GM12878 (cell line): ENCODE data around the gene CHPF2. TPM values are rescaled to one million over a fixed set of nuclear protein-coding genes. Genes with fewer than 3 reads are reported as not detected.

Experiments used
- ATAC-seq: fragments of 200-7000 bp; cut with Tn5 transposase; 3 replicates; pipeline ENCODE4 v1.9.1; 2020; ENCODE audit warnings: mild to moderate bottlenecking, moderate library complexity
- BruUV-seq: library from RNA; stranded (reverse); fragments of 400-500 nt; replicated peaks from 2 replicates; lab custom pipeline; 2021; lab: Mats Ljungman, UMichigan
- CTCF ChIA-PET: fragments of 300-600 bp; sonication (Branson Sonifier 250); formaldehyde crosslinking; extraction: SDS; loops from one replicate; lab custom pipeline; 2021; ENCODE audit warnings: inconsistent platforms; lab: Yijun Ruan, JAX
- POLR2A ChIA-PET: fragments of 350-600 bp; formaldehyde crosslinking; extraction: SDS; loops from one replicate; lab custom pipeline; 2021; ENCODE audit warnings: inconsistent platforms; lab: Charles Lee
- RAD21 ChIA-PET: fragments of 300-600 bp; sonication (Branson Sonifier 250); formaldehyde crosslinking; loops from one replicate; lab custom pipeline; 2023; ENCODE audit warnings: antibody characterized with exemption; ENCODE audit not compliant: unreplicated experiment; lab: Charles Lee
- SMC1A ChIA-PET: fragments of 300-600 bp; sonication (Branson Sonifier 250); formaldehyde crosslinking; loops from one replicate; lab custom pipeline; 2023; ENCODE audit not compliant: unreplicated experiment, uncharacterized antibody; lab: Charles Lee
- DNase-seq: peaks from one replicate; pipeline ENCODE4 v3.0.0-alpha.2; 2011; ENCODE audit warnings: low read depth, low spot score
- FAIRE-seq: peaks from 3 replicates; lab custom pipeline; 2011; peaks lifted over from hg19 to GRCh38; lab: Jason Lieb, UNC
- H2AFZ ChIP-seq: 2 replicates; pipeline ENCODE4 v1.6.0; 2011; ENCODE audit warnings: low read depth, low read length, control low read depth; ENCODE audit not compliant: control insufficient read depth
- H3K27ac ChIP-seq: 2 replicates; pipeline ENCODE4 v1.5.1; 2011; ENCODE audit warnings: control low read depth; ENCODE audit not compliant: control insufficient read depth, insufficient read depth
- H3K27me3 ChIP-seq, 2 experiments: replicated peaks in 1 of 2; 2 replicates each; pipeline versions ENCODE4 v1.6.0 to v1.6.1; 2011; ENCODE audit warnings: low read length in 1 of 2; ENCODE audit not compliant: control insufficient read depth in 2 of 2, insufficient read depth in 2 of 2
- H3K36me3 ChIP-seq, 2 experiments: 2 replicates each; pipeline ENCODE4 v1.5.1; 2011; ENCODE audit warnings: low read length in 1 of 2; ENCODE audit not compliant: control insufficient read depth in 2 of 2, insufficient read depth in 2 of 2
- H3K4me1 ChIP-seq: 2 replicates; pipeline ENCODE4 v1.6.1; 2011; ENCODE audit warnings: mild to moderate bottlenecking, low read length, moderate library complexity, mixed read lengths; ENCODE audit not compliant: control insufficient read depth, insufficient read depth
- H3K4me2 ChIP-seq: 2 replicates; pipeline ENCODE4 v1.6.0; 2011; ENCODE audit warnings: control low read depth; ENCODE audit not compliant: control insufficient read depth, insufficient read depth
- H3K4me3 ChIP-seq: fragments of 200-600 bp; sonication (generic); 2 replicates; pipeline ENCODE4 v1.5.1; 2016
- H3K79me2 ChIP-seq: 2 replicates; pipeline ENCODE4 v1.6.0; 2011; ENCODE audit warnings: low read length; ENCODE audit not compliant: control insufficient read depth, insufficient read depth
- H3K9ac ChIP-seq: 2 replicates; pipeline ENCODE4 v1.8.0; 2011; ENCODE audit warnings: low read length, control low read depth, mixed read lengths; ENCODE audit not compliant: control insufficient read depth, insufficient read depth
- H3K9me3 ChIP-seq: replicated peaks from 3 replicates; pipeline ENCODE4 v1.5.1; 2011; ENCODE audit warnings: mild to moderate bottlenecking, low read length; ENCODE audit not compliant: control insufficient read depth, insufficient read depth
- H4K20me1 ChIP-seq: 2 replicates; pipeline ENCODE4 v1.6.0; 2011; ENCODE audit not compliant: control insufficient read depth, insufficient read depth
- BACH1 ChIP-seq: fragments of 450-650 bp; IDR thresholded peaks from 2 replicates; pipeline ENCODE4 v1.6.1; 2017; ENCODE audit warnings: mild to moderate bottlenecking, borderline replicate concordance
- BHLHE40 ChIP-seq, 2 experiments: fragments of 450-650 bp in 1 of 2; IDR thresholded peaks; 2 replicates each; pipeline ENCODE4 v1.6.1; 2011 to 2017; ENCODE audit warnings: low read depth in 2 of 2, borderline replicate concordance in 1 of 2, improper control_type of control experiment in 1 of 2, low read length in 1 of 2, mild to moderate bottlenecking in 1 of 2
- CREB1 ChIP-seq: IDR thresholded peaks from 2 replicates; pipeline ENCODE4 v1.6.1; 2012; ENCODE audit warnings: low read depth, mild to moderate bottlenecking, inconsistent platforms
- JUNB ChIP-seq: IDR thresholded peaks from 2 replicates; pipeline ENCODE4 v1.6.1; 2016; ENCODE audit warnings: antibody characterized with exemption, mild to moderate bottlenecking
- MXI1 ChIP-seq: fragments of 150-350 bp; IDR thresholded peaks from 2 replicates; pipeline ENCODE4 v1.6.1; 2011; ENCODE audit warnings: low read depth, mild to moderate bottlenecking, inconsistent platforms, low read length, improper control_type of control experiment
- POU2F2 ChIP-seq: IDR thresholded peaks from 3 replicates; pipeline ENCODE4 v1.6.1; 2011; ENCODE audit warnings: low read depth, mild to moderate bottlenecking, low read length, borderline replicate concordance
- SIN3A ChIP-seq: IDR thresholded peaks from 2 replicates; pipeline ENCODE4 v1.6.1; 2012; ENCODE audit warnings: low read depth, low read length, improper control_type of control experiment
- TAF1 ChIP-seq: IDR thresholded peaks from 2 replicates; pipeline ENCODE4 v1.6.1; 2011; ENCODE audit warnings: mild to moderate bottlenecking, low read depth, low read length, borderline replicate concordance
- YY1 ChIP-seq: IDR thresholded peaks from 2 replicates; pipeline ENCODE4 v1.6.1; 2011; ENCODE audit warnings: low read depth, mild to moderate bottlenecking, low read length
- WGBS: methylation state at CpG from one replicate; pipeline ENCODE4 v1.1.6; 2016; ENCODE audit warnings: low lambda C conversion rate; ENCODE audit not compliant: insufficient replicate concordance, insufficient coverage; ENCODE audit errors: missing lambda C conversion rate; 5-methylcytosine and 5-hydroxymethylcytosine counted together
- in situ Hi-C: fragments of 300-500 bp; cut with MboI; formaldehyde crosslinking; loops from 9 replicates; pipeline ENCODE4 v1.14.3; 2018; ENCODE audit warnings: mixed read lengths
- intact Hi-C: fragments of 100-400 bp; cut with micrococcal nuclease; formaldehyde crosslinking; loops from one replicate; pipeline ENCODE4 v1.14.2; 2022; ENCODE audit not compliant: unreplicated experiment
- polyA plus RNA-seq, 11 experiments: library from polyadenylated mRNA; depleted of rRNA in 4 of 11; unstranded in 6 of 11; stranded (reverse) in 5 of 11; fragments of >200 nt; fragmentation: Nextera tagmentation in 4 of 11; fragmentation: Illumina TruSeq in 1 of 11; extraction: Ambion mirVana in 4 of 11; extraction: Trizol in 1 of 11; gene quantifications; 1 replicate in 1 of 11; 2 replicates in 10 of 11; pipeline versions ENCODE4 v1.2.1 to v1.2.3, GENCODE V29; 2011 to 2016; ENCODE audit warnings: inconsistent platforms in 2 of 11, missing spikeins in 2 of 11, low read depth in 1 of 11
- total RNA-seq, 4 experiments: library from RNA; depleted of rRNA in 3 of 4; stranded (reverse); fragments of >200 nt in 3 of 4; fragmentation: Illumina TruSeq in 1 of 4; extraction: Trizol in 1 of 4; gene quantifications; 2 replicates each; pipeline versions ENCODE4 v1.2.1 to v1.2.3, GENCODE V29; 2013 to 2021
- TF ChIP-seq, protein P1 (sequence below): IDR thresholded peaks from 2 replicates; pipeline ENCODE4 v1.6.1; 2012; ENCODE audit warnings: low read depth, low read length, improper control_type of control experiment
- TF ChIP-seq, protein P2 (sequence below): fragments of 450-650 bp; IDR thresholded peaks from 2 replicates; pipeline ENCODE4 v1.6.1; 2016; ENCODE audit warnings: mild to moderate bottlenecking

The CHPF2 gene
- total and polyA plus RNA-seq, 10 of the 15 experiments (the other 5 are each of a cell fraction or from before 2014, with no cell fraction given) = 0.23 to 33.1 (median 11.5) TPM

DNA sequence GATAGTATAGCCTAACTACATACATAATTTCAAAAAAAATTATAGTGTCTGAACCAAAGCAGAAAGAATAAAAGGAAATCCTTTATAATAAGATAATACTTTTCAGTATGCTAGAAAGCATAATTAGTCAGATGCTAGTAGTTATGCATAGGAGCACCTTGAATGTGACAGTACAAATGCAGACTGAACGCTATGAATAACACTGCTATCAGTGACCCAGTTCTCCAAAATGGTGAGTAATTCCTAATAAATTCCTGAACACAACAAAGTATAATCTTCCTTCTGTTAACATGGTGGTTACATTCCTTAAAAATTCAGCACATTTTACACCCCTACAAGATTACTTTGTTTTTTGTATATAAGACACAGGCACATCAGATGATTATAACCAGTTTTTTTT, 1.2 kb upstream of the CHPF2 start:
- no peak overlapping the region for H3K27ac ChIP-seq
- RAD21 ChIA-PET = no interaction called here
- H3K9ac ChIP-seq = no peak overlapping the region
- H3K9me3 ChIP-seq = no peaks in the 10 kb centered on the region
- peaks cover 5% of the 10 kb centered on the region; the same call in 1 of the 2 replicates for H3K4me1 ChIP-seq
- CTCF ChIA-PET = interaction anchor here (4.8 kb wide), 1 partner anchor 13 kb away, joined by 52 read pairs; no protein-coding TSS in a partner anchor
- no peak overlapping the region for H3K4me3 ChIP-seq
- no peaks in the 10 kb centered on the region for H4K20me1 ChIP-seq
- H2AFZ ChIP-seq = no peak overlapping the region
- intact Hi-C loops (no loop called here), in situ Hi-C loops (no loop called here)
- SMC1A ChIA-PET = no interaction called here
- DNase-seq = no peak
- ATAC-seq = no peak
- H3K27me3 ChIP-seq = no peaks in the 10 kb centered on the region
- POLR2A ChIA-PET = no interaction called here
- peaks cover 44% of the 10 kb centered on the region for H3K79me2 ChIP-seq
- BruUV-seq = no TSS peak
- H3K4me2 ChIP-seq = no peak overlapping the region
- WGBS = 52% methylated on average over 1 of the region's 1 CpG
- no peak for FAIRE-seq
- TF ChIP-seq JUNB = no peak
- peaks cover 0 to 3% of the 10 kb centered on the region in 2 experiments; a peak in 2 of 4 replicates for H3K36me3 ChIP-seq

DNA sequence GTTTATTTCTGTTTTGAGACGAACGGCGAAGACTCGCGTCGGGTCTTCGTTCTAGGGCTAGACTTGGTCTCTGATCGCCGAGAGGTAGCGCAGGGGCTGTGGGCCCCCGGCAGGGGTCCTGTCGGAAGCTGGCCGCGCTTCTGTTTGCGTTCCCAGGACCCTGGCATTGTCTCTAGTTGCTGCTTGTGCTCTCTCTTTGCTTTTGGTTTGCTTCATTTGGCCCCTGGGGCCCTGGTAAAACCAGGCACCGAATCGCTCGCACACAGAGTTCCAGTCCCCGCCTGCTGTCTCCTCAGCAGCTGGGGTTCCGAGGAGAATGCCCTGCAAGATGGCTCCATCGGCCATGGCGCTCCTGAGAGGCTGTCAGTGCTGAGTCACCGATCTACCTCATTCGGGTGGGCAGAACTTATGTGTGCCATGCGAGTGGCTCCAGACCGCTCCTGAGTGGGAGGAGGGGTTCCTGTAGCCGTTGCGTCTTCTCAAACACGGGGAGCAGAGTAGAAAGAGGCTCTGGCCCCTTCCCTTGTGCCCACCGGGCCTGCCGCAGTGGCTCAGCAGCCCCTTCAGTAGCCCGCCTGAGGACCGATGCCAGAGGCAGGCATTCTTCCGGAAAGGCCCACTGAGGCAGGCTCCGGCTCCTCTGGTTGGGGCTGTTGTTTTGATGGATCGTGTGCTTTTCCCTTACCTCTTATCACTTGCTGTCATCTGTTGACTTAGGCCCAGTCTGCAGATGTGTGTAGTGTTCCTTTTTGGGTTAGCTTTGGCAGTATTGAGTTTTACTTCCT, 826 bp downstream of the CHPF2 start:
- RAD21 ChIA-PET = interaction anchor here (1.5 kb wide), 1 partner anchor 11 kb away, joined by 11 read pairs; no protein-coding TSS in a partner anchor
- DNase-seq = no peak
- TF ChIP-seq POU2F2 (0 out of 3 replicates have a peak, but pooled peaks have one; percentile 18), TAF1 (peak; percentile 37; the same call in 1 of the 2 replicates), SIN3A (peak; percentile 64; the same call in 1 of the 2 replicates), BHLHE40 (IDR thresholded peaks at IDR 0.05; ENCODE audit: borderline replicate concordance in 1 of 2, low read depth in 2 of 2, low read length in 1 of 2) (no peak), CREB1 (peak; percentile 43), YY1 (peak; percentile 91), MXI1 (peak; percentile 18; the same call in 1 of the 2 replicates), BACH1 (peak; percentile 34; the same call in 1 of the 2 replicates)
- TF ChIP-seq, protein P1, sequence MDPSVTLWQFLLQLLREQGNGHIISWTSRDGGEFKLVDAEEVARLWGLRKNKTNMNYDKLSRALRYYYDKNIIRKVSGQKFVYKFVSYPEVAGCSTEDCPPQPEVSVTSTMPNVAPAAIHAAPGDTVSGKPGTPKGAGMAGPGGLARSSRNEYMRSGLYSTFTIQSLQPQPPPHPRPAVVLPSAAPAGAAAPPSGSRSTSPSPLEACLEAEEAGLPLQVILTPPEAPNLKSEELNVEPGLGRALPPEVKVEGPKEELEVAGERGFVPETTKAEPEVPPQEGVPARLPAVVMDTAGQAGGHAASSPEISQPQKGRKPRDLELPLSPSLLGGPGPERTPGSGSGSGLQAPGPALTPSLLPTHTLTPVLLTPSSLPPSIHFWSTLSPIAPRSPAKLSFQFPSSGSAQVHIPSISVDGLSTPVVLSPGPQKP = no peak
- TF ChIP-seq, protein P2, sequence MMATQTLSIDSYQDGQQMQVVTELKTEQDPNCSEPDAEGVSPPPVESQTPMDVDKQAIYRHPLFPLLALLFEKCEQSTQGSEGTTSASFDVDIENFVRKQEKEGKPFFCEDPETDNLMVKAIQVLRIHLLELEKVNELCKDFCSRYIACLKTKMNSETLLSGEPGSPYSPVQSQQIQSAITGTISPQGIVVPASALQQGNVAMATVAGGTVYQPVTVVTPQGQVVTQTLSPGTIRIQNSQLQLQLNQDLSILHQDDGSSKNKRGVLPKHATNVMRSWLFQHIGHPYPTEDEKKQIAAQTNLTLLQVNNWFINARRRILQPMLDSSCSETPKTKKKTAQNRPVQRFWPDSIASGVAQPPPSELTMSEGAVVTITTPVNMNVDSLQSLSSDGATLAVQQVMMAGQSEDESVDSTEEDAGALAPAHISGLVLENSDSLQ = peak; percentile 21; the same call in 1 of the 2 replicates
- peak overlapping the region; percentile 98 for H3K9ac ChIP-seq
- in situ Hi-C loops = no loop called here
- H3K9me3 ChIP-seq = no peaks in the 10 kb centered on the region
- SMC1A ChIA-PET = interaction anchor here (3.9 kb wide), 1 partner anchor 10 kb away, joined by 20 read pairs; no protein-coding TSS in a partner anchor
- no TSS peak for BruUV-seq
- H3K27ac ChIP-seq = peak overlapping the region; percentile 88
- FAIRE-seq = peak; percentile 18
- CTCF ChIA-PET = interaction anchor here (0.7 to 4.8 kb wide), 5 partner anchors 11 to 205 kb away, joined by 3 to 52 read pairs (median 4); partner anchors contain the start of gene ABCB8
- H3K4me2 ChIP-seq = peak overlapping the region; percentile 79
- WGBS = under 1% methylated on average over 36 of the region's 36 CpGs
- H2AFZ ChIP-seq = no peak overlapping the region
- intact Hi-C loops = no loop called here
- H3K27me3 ChIP-seq = no peaks in the 10 kb centered on the region
- peak; percentile 77 for ATAC-seq
- no peaks in the 10 kb centered on the region for H4K20me1 ChIP-seq
- peaks cover 0 to 11% of the 10 kb centered on the region in 2 experiments; a peak in 3 of 4 replicates for H3K36me3 ChIP-seq
- H3K4me3 ChIP-seq = peak overlapping the region; percentile 86
- POLR2A ChIA-PET = interaction anchor here (1.0 kb wide), 2 partner anchors 11 to 14 kb away, joined by 3 to 5 read pairs; no protein-coding TSS in a partner anchor
- peaks cover 5% of the 10 kb centered on the region; the same call in 1 of the 2 replicates for H3K4me1 ChIP-seq
- H3K79me2 ChIP-seq = peaks cover 35% of the 10 kb centered on the region
